Endodermal cell (in vitro differentiated cells): ENCODE results near the gene CCDC78. TPM values are rescaled to one million over a fixed set of nuclear protein-coding genes. Genes with fewer than 3 reads are reported as not detected.

ENCODE experiments used
- DNase-seq: peaks from one replicate; pipeline ENCODE4 v3.0.0-alpha.2; 2017
- H3K27ac ChIP-seq: 2 replicates; pipeline ENCODE4 v1.5.1; 2013; ENCODE audit warnings: mild to moderate bottlenecking, low read depth, low read length, moderate library complexity
- H3K27me3 ChIP-seq: 2 replicates; pipeline ENCODE4 v1.6.1; 2013; ENCODE audit warnings: mild to moderate bottlenecking, low read length, moderate library complexity; ENCODE audit not compliant: insufficient read depth, control insufficient read depth, poor library complexity, severe bottlenecking
- H3K36me3 ChIP-seq: 2 replicates; pipeline ENCODE4 v1.7.0; 2013; ENCODE audit warnings: mild to moderate bottlenecking, low read length, moderate library complexity; ENCODE audit not compliant: control insufficient read depth, insufficient read depth
- H3K4me1 ChIP-seq: one replicate; pipeline ENCODE4 v1.7.0; 2013; ENCODE audit warnings: low read length; ENCODE audit not compliant: control insufficient read depth, insufficient read depth
- H3K4me3 ChIP-seq: 2 replicates; pipeline ENCODE4 v1.5.1; 2013; ENCODE audit warnings: mild to moderate bottlenecking, low read length, moderate library complexity
- H3K9ac ChIP-seq: 2 replicates; pipeline ENCODE4 v1.6.1; 2013; ENCODE audit warnings: mild to moderate bottlenecking, low read length, moderate library complexity; ENCODE audit not compliant: poor library complexity, severe bottlenecking; ENCODE audit errors: extremely low read depth
- H3K9me3 ChIP-seq: 2 replicates; pipeline ENCODE4 v1.6.1; 2013; ENCODE audit warnings: mild to moderate bottlenecking, low read length, moderate library complexity; ENCODE audit not compliant: control insufficient read depth
- H3K27ac Mint-ChIP-seq: 2 replicates; pipeline ENCODE4 v1.8.0; 2020; ENCODE audit warnings: mixed read lengths
- H3K27me3 Mint-ChIP-seq: 2 replicates; pipeline ENCODE4 v1.8.0; 2021; ENCODE audit warnings: mild to moderate bottlenecking, mixed read lengths; ENCODE audit not compliant: insufficient read depth
- H3K36me3 Mint-ChIP-seq: 2 replicates; pipeline ENCODE4 v1.8.0; 2020; ENCODE audit warnings: low read depth, mixed read lengths
- H3K4me1 Mint-ChIP-seq: 2 replicates; pipeline ENCODE4 v1.8.0; 2020; ENCODE audit warnings: mixed read lengths
- H3K4me3 Mint-ChIP-seq: 2 replicates; pipeline ENCODE4 v1.8.0; 2020; ENCODE audit warnings: mild to moderate bottlenecking, moderate library complexity, mixed read lengths
- H3K9me3 Mint-ChIP-seq: 2 replicates; pipeline ENCODE4 v1.8.0; 2020; ENCODE audit warnings: mild to moderate bottlenecking, mixed read lengths
- WGBS, 2 experiments: methylation state at CpG; one replicate each; pipeline versions ENCODE4 v1.1.5 to v1.1.7; 2013; ENCODE audit warnings: missing lambda C conversion rate in 2 of 2, mixed read lengths in 1 of 2; ENCODE audit not compliant: insufficient coverage in 1 of 2, insufficient read length in 1 of 2; 5-methylcytosine and 5-hydroxymethylcytosine counted together
- total RNA-seq, 2 donors: library from RNA; stranded (reverse); fragmentation: NEBNext Ultra II Directional in 1 of 2; extraction: Animal tissue kit (Norgen Biotek cat#: 25700) in 1 of 2; gene quantifications; 2 replicates in 1 of 2; 3 replicates in 1 of 2; pipeline ENCODE4 v1.2.1, GENCODE V29; 2021
- TF ChIP-seq, protein P1 (sequence below): fragments of 200-600 bp; sonication (generic); conservative IDR thresholded peaks from 2 replicates; pipeline ENCODE4 v1.5.0; 2021; ENCODE audit warnings: antibody characterized with exemption, mild to moderate bottlenecking

CCDC78 gene
- total RNA-seq, 2 donors from 2014 or later: 6.5 to 8.1 TPM

DNA sequence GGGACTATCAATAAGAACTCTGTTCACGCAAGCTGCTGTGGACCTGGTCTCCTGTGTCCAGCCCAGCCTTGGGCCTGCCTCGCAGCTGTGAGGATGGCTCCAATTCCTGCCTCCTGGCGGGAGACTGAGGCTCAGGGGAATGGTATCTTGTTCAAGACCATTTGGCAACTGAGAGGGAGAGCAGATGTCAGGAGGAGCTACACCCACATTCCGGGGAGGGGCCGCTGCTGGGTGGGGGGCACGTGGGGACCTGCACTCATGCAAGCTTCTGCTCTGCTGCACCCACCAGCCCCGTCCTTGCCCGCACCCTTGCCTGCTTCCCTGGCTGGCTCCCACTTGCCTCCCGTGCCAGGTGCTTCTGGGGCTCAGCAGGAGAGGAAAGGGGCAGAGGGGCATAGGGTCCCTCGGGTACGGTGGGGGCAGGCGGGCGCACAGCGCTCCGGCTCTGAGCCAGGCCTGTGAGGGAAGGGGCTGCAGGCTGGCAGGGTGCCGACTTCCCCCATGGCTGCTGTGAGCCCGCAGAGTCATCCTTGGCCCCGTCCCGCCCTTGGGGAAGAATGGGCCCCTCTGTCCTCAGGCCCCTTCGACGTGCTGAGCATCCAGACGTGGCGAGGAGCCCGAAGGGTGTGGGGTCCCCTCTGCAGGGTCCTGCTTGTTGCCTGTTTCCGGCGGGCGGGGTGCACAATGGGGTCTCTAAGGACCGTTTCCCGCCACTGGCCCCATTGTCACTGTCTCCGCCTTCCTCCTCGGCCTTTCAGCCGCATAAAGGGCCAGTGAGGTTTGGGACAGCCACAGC is 8.6 kb downstream of the CCDC78 start:
- Histone ChIP-seq H3K4me3 (no peak overlapping the region), H3K27me3 (peaks cover 21% of the 10 kb centered on the region), H3K36me3 (no peaks in the 10 kb centered on the region), H3K27ac (no peak overlapping the region), H3K9ac (no peak overlapping the region), H3K4me1 (peaks cover 8% of the 10 kb centered on the region), H3K9me3 (no peaks in the 10 kb centered on the region)
- no peaks in the 10 kb centered on the region for H3K9me3 Mint-ChIP-seq
- no peak overlapping the region for H3K27ac Mint-ChIP-seq
- no peak overlapping the region for H3K4me3 Mint-ChIP-seq
- DNase-seq: no peak
- WGBS, 2 experiments: 79 to 83% methylated on average over 23 to 32 of the region's 32 CpGs
- no peaks in the 10 kb centered on the region for H3K36me3 Mint-ChIP-seq
- peaks cover 9% of the 10 kb centered on the region for H3K4me1 Mint-ChIP-seq
- TF ChIP-seq, protein P1, sequence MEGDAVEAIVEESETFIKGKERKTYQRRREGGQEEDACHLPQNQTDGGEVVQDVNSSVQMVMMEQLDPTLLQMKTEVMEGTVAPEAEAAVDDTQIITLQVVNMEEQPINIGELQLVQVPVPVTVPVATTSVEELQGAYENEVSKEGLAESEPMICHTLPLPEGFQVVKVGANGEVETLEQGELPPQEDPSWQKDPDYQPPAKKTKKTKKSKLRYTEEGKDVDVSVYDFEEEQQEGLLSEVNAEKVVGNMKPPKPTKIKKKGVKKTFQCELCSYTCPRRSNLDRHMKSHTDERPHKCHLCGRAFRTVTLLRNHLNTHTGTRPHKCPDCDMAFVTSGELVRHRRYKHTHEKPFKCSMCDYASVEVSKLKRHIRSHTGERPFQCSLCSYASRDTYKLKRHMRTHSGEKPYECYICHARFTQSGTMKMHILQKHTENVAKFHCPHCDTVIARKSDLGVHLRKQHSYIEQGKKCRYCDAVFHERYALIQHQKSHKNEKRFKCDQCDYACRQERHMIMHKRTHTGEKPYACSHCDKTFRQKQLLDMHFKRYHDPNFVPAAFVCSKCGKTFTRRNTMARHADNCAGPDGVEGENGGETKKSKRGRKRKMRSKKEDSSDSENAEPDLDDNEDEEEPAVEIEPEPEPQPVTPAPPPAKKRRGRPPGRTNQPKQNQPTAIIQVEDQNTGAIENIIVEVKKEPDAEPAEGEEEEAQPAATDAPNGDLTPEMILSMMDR: no peak
- H3K27me3 Mint-ChIP-seq: peaks cover 20% of the 10 kb centered on the region

DNA sequence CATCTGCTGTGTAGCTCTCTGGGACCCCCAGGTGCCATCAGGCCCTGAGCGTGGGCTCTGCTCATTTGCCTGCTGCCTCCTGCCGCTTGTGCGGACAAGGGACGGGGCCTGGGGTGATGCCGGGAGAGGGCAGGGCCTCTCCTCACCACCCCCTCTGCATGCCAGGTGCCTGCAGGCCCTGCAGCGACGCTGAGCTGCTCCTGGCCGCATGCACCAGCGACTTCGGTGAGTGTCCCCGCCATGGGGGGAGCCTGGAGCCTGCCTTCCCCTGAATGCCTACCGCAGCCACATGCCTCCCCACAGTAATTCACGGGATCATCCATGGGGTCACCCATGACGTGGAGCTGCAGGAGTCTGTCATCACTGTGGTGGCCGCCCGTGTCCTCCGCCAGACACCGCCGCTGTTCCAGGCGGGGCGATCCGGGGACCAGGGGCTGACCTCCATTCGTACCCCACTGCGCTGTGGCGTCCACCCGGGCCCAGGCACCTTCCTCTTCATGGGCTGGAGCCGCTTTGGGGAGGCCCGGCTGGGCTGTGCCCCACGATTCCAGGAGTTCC is 9.4 kb downstream of the CCDC78 start:
- H3K9me3 Mint-ChIP-seq: no peaks in the 10 kb centered on the region
- Histone ChIP-seq H3K9me3 (no peaks in the 10 kb centered on the region), H3K9ac (no peak overlapping the region), H3K36me3 (no peaks in the 10 kb centered on the region), H3K4me1 (peaks cover 8% of the 10 kb centered on the region), H3K27me3 (peaks cover 24% of the 10 kb centered on the region), H3K4me3 (no peak overlapping the region), H3K27ac (no peak overlapping the region)
- peaks cover 23% of the 10 kb centered on the region for H3K27me3 Mint-ChIP-seq
- no peak overlapping the region for H3K4me3 Mint-ChIP-seq
- peaks cover 9% of the 10 kb centered on the region for H3K4me1 Mint-ChIP-seq
- no peak for DNase-seq
- TF ChIP-seq, protein P1: no peak
- H3K27ac Mint-ChIP-seq: no peak overlapping the region
- WGBS, 2 experiments: 84 to 90% methylated on average over 23 to 29 of the region's 29 CpGs
- no peaks in the 10 kb centered on the region for H3K36me3 Mint-ChIP-seq

DNA sequence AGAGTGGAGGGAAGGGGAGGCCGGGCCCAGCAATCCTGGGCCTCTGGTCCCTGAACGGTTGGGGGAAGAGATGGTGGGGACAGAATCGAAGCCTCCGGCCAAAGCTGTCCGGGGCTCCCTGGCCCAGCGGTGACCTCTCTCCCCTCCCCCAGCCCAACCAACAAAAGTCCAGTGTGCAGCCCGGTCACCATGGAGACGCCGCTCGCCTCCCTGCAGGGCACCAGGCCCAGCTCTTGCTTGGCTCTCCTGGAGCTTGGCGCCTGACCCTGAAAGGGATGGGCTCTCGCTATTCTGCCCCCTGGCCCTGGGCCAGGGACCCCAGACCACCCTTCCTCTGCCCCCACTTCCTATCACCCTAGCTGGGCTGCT is 10.1 kb downstream of the CCDC78 start:
- Mint-ChIP-seq H3K4me3 (peak overlapping the region; percentile 49), H3K27ac (no peak overlapping the region), H3K36me3 (no peaks in the 10 kb centered on the region), H3K4me1 (peaks cover 9% of the 10 kb centered on the region), H3K27me3 (peaks cover 29% of the 10 kb centered on the region), H3K9me3 (no peaks in the 10 kb centered on the region)
- H3K4me3 ChIP-seq: peak overlapping the region; percentile 40
- 6 to 33% methylated on average over 2 to 12 of the region's 12 CpGs for WGBS, 2 experiments
- no peaks in the 10 kb centered on the region for H3K36me3 ChIP-seq
- no peaks in the 10 kb centered on the region for H3K9me3 ChIP-seq
- DNase-seq: peak; percentile 63
- no peak overlapping the region for H3K9ac ChIP-seq
- H3K27me3 ChIP-seq: peaks cover 28% of the 10 kb centered on the region
- peak overlapping the region; percentile 68 for H3K27ac ChIP-seq
- peaks cover 8% of the 10 kb centered on the region for H3K4me1 ChIP-seq
- TF ChIP-seq, protein P1: no peak
